SW 1271 (cell line): Measurements from ENCODE around the gene LBX2.
"Not testable (repeated sequence)": the region's sequence is repeated elsewhere in the genome, so short reads cannot be mapped to it uniquely, and the experiment has no call there.

ENCODE experiments used
- DNase-seq, 2 experiments: peaks; one replicate each; lab custom pipeline; 2025; lab: John Stamatoyannopoulos, UW

Gene LBX2

DNA sequence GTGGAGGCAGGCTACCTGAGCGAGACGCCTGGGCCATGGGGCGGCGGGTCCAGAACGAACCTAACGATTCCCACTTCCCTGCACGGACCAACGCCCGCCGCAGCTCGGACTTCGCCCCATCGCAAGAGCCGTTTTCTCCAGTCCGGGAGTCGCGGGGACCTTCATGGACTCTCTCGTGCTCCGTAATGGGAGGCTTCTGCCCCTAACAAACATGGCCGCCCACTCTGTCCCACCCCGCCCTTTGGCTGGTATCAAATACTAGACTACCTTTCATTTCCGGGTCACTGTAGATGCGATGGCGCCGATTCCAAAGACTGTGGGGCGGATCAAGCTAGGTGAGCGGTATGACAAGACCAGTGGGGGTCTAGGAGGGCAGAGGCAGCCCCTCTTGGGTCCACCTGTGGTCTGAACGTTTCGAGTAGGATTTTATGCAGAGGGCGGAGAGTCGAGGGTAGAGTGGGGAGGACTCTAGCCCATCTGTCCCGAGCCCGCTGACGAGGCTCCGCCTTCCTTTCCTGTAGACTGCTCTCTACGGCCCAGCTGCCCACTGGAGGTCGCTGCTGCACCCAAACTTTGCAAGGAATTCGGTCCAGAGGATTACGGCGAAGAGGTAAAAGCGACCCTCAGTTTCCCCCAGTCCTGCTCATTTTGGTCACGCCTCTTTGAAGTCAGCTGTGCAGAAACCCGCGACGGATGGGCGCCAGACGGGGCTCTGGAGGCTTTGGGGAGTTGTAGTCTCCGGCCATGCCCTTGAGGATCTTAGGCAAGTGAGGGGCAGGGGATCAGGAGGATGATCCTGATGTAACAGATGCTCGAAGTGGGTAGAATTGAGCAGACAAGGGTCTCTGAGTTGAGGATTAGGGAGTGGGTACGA is 16.4 kb downstream of the LBX2 start, which contains the start of the genes CCDC142 and TTC31:
CCDC142 (minus strand) TSS at position 198 of the 874 bp plus-strand sequence; CDS start at position 37, 161 bp downstream.
TTC31 (plus strand) TSS at position 281 of the 874 bp plus-strand sequence; CDS start at position 296, 15 bp downstream.
- DNase-seq, result peak; percentile 82 to 97

GRCh38 chr2:74481961-74482800 is 17.2 kb downstream of the LBX2 start:
- DNase-seq, result peak in 1 of 2 experiments; percentile 72

DNA sequence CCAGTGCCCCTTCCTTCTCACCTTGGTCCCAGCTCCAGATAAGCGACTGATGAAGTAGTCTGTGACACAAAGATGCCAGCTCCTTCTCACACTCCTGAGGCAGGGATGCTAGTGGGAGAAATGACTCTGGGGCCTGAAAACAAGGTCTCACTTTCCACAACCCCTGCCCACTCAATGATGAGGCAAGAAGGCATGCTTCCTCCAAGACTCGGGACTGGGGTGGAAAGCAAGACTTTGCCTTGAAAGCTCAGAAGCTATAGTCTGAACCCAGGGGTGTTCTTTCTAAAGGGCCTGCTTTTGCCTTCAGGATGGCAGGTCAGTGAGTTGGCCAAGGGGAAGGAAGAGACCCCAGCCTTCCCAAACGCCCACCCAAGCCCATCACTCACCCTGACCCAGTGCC is 18.0 kb downstream of the LBX2 start:
- DNase-seq, result no peak

DNA sequence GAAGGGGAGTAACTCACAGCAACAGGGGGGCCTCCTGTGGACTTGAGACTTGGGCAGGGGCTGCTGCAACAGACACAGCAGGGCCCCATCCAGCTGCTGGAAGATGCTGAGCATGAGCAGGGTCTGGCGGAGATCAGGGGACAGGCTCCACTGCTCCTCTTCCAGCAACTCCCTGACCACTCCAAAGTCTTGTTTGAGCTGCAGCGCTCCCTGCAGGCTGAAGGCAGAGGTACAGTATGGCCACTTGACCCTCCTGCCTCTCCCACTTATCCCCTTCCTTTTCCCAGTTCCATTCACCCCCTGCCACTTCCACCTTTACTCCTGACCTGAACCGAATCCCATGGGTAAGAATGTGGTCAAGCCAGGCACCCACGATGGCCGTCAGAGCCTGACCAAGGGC is 24.5 kb downstream of the LBX2 start:
- no peak for DNase-seq

GRCh38 chr2:74474481-74474880 is 24.9 kb downstream of the LBX2 start:
- no peak for DNase-seq

DNA sequence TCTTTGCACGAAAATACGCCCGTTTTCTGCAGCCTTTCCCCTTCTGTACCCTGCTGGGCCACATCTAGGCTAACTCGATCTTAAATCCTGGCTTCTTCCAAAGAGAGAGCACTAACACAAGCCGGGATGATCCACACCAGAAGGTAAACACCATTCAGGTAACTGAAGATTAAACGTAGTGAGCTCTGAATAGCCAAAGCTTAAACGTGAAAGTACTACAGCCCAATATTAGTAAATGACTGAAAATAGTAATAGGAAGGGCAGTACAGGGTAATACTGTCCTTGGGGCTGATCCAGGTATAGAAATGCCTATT is 26.5 kb downstream of the LBX2 start:
- no peak for DNase-seq

DNA sequence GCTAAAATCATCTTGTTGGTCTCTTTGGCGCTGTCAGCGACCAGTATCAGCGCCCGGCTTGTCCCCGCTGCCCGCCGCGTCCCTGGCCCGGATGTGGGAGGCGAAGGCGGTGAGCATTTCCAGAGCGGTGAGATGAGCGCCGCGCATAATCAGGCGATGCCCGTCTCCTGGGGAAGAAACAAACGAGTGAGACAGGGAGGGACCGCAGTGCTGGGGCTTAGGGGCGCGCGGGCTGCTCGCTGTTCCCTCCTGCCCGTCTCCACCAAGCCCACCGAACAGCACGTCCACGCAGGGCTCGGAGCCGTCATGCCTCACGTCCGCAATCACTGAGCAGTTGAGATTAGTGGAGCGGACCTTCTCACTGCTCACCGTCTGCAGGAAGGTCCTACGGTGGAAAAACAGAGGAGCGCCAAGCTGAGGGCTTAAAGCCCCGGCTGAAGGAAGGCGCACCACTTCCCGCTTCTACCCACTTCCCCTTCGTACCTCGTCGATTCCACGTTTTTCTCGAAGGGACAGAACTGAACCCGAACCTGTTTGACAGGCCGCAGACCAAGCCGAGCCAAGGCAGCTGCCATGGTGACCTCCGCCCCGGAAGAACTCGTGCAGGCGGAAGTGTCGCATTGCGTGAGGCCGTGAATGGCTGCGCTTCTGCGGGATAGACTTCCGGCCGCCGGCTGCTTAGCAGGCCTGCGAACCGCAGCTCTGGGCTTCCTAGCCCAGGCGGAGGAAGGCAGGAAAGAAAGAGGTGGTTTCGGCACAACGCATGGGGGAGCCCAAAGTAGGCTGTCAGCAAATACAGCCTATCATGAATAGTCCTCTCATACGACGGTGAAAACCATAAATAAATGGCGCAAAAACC is 27.1 kb downstream of the LBX2 start, which contains the start of gene MRPL53:
MRPL53 (minus strand) TSS at position 595 of the 859 bp plus-strand sequence; CDS start at position 575, 20 bp downstream.
- peak; percentile 86 for DNase-seq

- DNase-seq, result no peak
These were observed 27.9 kb downstream of the LBX2 start for GRCh38 chr2:74471332-74472065.

DNA sequence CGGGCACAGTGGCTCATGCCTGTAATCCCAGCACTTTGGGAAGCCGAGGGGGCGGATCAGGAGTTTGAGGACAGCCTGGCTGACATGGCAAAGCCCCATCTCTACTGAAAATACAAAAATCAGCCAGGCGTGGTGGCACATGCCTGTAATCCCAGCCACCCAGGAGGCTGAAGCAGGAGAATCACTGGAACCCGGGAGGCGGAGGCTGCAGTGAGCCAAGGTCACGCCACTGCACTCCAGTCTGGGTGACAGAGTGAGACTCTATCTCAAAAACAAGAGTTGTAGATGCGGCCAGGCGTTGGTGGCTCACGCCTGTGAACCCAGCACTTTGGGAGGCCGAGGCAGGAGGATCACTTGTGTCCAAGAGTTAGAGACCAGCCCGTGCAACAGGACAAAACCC is 28.7 kb downstream of the LBX2 start:
- not testable (repeated sequence) for DNase-seq

DNA sequence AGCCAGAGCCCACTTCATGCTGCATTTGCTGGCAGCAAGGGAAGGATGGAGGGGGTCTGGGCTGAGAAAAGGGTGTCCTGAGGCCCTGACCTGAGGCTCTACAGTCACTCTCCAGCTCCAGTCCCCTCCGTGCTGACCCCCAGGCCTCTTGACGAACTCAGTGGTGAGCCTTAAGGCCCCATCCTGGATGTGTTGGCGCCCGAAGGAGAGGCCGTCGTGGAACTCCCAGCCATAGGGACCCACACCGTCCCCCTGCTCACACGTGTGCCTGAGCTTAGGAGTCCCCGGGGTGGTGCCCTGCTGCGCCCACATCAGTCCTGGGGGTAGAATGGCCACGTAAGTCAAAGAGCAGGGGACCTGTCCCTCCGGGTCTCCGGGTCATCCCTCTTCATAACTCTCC is 35.0 kb downstream of the LBX2 start:
- DNase-seq, result no peak

GRCh38 chr2:74462786-74463105 is 36.7 kb downstream of the LBX2 start:
- DNase-seq, result no peak

- no peak for DNase-seq
These were observed 37.2 kb downstream of the LBX2 start for GRCh38 chr2:74462054-74462785.

DNA sequence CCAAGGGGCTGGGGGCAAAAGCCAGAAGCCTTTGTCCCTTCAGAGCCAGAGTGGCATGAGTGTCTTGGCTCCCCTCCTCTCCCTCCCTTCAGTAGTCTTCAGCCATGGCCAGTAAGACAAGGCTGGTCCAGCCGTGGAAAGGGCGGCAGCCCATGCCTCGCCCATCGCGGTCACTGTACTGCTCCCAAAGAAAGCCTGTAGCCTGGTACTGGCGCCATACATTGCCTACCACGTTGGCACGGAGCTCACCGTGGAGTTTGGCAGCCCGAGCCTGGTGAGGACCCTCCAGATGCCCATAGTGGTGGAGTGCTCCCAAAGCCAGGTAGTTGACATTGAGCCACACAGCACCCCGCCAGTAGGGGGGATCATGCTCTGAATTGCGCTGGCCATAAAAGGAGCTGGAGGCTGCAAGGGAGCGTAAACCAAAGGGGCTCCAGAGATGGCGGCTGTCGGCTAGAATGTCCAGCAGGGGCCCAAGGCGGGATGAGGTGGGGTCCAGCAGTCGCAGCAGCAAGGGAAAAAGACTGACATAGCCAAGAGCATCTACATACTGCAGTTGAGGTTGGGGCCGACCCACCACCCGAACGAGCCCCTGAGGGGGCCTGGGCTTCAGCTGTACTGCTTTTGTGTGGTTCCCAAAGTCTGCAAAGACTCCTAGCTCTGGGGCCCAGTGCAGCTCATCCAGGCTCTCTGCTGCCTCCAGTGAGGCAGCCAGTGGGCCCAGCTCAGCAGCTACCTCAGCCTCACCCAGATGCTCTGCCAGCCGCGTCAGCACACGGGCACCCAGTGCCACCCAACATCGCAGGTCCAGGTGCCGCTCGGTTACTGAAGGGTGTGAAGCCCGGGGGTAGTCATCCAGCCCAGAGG is 38.0 kb downstream of the LBX2 start:
- DNase-seq, result no peak

GRCh38 chr2:74460187-74460586 is 39.2 kb downstream of the LBX2 start:
- DNase-seq, result not testable (repeated sequence)

GRCh38 chr2:74459503-74460118 is 39.8 kb downstream of the LBX2 start:
- DNase-seq, result not testable (repeated sequence)

DNA sequence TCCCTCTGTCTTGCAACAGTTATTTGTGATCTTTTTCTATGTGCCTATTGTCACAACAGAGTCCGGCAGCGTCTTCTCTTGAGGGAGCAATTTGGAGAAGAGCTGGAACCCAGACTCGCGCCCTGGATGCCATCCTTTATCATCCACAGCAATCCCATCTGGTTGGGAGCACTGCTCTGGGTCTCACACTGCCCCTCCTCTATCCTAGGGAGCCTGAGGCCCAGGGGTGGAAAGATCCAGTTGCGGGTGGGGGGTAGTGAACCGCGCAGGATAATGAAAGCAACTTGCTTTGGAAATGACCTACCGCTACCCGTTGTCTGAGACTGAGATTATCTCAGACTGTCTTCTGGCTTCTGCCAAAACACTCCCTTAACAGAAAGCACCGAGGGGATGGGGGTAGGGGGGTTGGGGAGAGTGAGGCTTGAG is 40.5 kb downstream of the LBX2 start:
- no peak for DNase-seq

DNA sequence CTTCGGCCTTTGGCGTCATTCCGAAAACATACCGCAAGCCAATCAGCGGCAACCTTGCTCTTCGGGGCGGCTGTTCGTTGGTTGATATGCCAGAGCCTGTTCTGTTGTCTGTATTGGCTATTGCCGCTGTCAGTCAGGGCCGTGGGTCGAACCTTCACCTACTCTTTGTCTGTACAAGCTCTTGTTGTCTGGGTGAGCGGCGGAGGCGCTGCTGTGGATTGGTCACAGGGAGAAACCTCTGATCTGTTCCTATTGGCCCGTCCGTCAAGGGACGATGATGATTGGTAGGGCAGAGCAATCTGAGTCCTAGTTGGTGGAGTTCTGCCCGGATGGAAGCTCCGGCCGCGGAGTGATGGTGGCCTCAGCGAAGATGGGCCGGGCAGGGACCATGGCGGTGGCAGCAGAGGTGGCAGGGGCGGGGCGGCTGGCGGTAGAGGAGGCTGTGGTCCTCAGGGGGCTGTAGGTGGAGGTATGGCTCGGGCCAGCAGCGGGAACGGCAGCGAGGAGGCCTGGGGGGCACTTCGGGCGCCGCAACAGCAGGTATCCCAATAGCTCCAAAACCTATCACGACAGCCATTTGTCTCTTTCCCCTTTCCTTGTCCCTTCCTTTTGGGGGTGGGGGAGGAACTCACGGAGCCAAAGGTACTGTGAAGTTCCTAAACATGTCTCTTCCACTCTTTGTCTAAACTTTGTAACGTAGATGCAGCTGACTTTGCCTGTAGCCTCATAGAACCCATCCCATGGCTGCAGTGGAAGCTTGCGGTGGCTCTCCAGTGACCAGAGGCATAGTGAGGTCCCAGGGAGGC is 41.1 kb downstream of the LBX2 start, which contains the start of gene WBP1:
WBP1 (plus strand) TSS at position 307 of the 806 bp plus-strand sequence; CDS start at position 472, 165 bp downstream.
- DNase-seq, result peak; percentile 99 to 100

DNA sequence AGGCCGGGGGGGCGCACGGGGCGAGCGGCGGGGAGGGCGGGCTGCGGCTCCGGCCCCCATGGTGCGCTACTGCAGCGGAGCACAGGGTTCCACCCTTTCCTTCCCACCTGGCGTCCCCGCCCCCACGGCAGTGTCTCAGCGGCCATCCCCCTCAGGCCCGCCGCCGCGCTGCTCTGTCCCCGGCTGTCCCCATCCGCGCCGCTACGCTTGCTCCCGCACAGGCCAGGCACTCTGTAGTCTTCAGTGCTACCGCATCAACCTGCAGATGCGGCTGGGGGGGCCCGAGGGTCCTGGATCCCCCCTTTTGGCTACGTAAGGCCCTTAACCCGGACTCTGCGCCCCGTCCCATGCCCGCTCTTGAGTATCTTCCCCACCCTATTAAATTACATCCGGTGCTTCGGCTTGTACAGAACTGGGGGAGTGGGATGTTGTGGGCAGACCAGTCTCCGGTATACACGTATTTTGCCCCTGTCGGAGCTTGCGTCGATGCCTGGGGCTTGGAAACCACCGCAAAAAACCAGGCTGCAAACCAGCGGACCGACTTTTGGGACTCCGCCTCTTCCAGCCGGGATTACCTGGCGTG is 41.8 kb downstream of the LBX2 start:
- DNase-seq, result peak in 1 of 2 experiments; percentile 74
